ENCODE results near the gene CEP55. TPM values are rescaled to one million over a fixed set of nuclear protein-coding genes. Genes with fewer than 3 reads are reported as not detected.

Gene CEP55
- 4.1 TPM for total RNA-seq

DNA sequence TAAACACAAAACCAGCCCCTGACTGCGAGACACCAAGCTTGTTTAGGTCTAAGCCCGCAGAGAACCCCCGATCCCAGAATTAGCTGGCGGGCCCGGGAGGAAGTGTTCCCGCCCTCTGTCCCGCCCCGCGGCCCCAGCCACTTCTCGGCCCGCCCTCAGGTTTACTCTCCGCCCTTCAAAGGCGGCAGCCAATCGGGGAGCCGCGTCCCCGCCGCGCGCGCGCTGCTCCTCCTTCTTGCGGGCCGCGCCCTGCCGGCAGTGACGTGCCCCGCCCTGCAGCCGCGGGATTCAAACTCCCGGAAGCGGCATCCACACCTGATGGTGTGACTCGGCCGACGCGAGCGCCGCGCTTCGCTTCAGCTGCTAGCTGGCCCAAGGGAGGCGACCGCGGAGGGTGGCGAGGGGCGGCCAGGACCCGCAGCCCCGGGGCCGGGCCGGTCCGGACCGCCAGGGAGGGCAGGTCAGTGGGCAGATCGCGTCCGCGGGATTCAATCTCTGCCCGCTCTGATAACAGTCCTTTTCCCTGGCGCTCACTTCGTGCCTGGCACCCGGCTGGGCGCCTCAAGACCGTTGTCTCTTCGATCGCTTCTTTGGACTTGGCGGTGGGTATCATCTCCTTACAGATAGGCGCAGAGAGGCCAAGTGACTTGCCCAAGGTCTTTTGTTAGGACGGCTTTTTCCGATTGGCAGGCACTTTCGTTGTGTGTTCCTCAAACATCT lies at the start of gene CEP55:
Gene CEP55 (plus strand): TSS at position 291 of the 720 bp plus-strand sequence. CDS start 3,440 bp downstream, outside the sequence.

DNA sequence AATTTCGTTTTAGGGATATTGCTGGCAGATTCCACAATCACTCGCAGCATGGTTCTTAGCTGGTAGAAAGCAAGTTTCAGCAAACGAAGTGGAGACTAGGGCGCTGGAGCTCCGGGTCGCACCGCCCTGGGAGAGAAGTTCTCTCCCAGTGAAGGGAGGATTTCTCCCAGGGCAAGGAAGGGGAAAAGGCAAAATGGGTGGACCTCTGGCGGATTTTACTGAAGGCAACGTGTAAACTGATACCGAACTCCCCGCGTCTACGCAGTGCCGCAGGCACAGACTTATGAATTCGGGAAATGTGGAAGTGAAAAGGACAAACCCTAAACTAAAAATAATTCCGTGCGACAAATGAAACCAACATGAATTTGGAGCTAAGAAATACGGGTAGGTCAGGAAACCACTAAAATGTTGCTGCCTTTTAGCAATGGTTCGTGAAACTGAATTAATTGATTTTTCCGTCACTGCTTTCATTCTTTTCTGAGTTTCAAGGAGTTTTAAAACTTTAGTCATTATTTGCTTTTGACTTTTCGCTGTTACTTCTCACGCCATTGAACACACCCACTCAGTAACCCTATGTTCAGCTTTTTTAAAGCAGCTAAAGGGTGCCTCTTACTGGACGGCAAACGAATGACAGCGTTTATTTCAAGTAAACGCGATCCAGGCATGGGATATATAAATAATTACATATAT lies 14.1 kb upstream of the CEP55 start, which contains the start of gene MYOF:
Gene MYOF (minus strand): TSS at position 190 of the 690 bp plus-strand sequence. CDS start 140 bp downstream, at position 50.

DNA sequence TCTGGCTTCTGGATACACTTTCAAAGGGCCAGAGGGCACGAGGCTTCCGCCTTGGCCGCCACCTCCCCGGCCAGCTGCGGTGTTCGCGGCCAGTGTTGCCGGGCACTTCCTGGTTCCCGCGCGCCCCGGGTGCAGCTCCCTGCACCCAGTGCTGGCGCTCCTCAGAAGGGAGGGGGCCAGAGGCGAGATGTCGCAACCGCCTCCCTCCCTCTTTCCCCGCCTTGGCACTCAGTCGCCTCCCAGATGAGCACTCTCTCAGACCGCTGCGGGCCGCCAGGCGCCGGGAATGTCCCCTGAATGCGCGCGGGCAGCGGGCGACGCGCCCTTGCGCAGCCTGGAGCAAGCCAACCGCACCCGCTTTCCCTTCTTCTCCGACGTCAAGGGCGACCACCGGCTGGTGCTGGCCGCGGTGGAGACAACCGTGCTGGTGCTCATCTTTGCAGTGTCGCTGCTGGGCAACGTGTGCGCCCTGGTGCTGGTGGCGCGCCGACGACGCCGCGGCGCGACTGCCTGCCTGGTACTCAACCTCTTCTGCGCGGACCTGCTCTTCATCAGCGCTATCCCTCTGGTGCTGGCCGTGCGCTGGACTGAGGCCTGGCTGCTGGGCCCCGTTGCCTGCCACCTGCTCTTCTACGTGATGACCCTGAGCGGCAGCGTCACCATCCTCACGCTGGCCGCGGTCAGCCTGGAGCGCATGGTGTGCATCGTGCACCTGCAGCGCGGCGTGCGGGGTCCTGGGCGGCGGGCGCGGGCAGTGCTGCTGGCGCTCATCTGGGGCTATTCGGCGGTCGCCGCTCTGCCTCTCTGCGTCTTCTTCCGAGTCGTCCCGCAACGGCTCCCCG lies 70.2 kb downstream of the CEP55 start, which contains the start of gene FFAR4:
Gene FFAR4 (plus strand): TSS at position 231 of the 842 bp plus-strand sequence. CDS start 56 bp downstream, at position 287.

Small RNA genes lying within 50 kb of the gene (small RNA-seq; reads per million reads assigned to genes)
- gene RNA5SP323 (ENCODE audit: low replicate concordance): not detected

Other genes starting within 250 kb of the CEP55 start
- gene MYOF, start 14.3 kb upstream of the CEP55 start, total RNA-seq: 2.5 TPM
- gene FFAR4, start 70.1 kb downstream of the CEP55 start, total RNA-seq: not detected
- 5.6 TPM for gene RBP4, start 104.6 kb downstream of the CEP55 start, total RNA-seq
- gene PDE6C, start 115.9 kb downstream of the CEP55 start, total RNA-seq: not detected
- gene FRA10AC1, start 206.0 kb downstream of the CEP55 start, total RNA-seq: 61.0 TPM